Activated CD4-positive, CD25-positive, alpha-beta regulatory T cell treated with anti-CD3 and anti-CD28 coated beads, Interleukin-2, amount 50 U/mL, for 16 hours (primary cell): ENCODE results near the gene ZNF385B.
"Not testable (repeated sequence)": the region's sequence is repeated elsewhere in the genome, so short reads cannot be mapped to it uniquely, and the experiment has no call there.

Source experiments
- DNase-seq: peaks from one replicate; pipeline ENCODE4 v3.0.0-alpha.2; 2020; ENCODE audit warnings: low read depth, low spot score

The ZNF385B gene

GRCh38 chr2:179861416-179862067 is at the start of gene ZNF385B:
TSS of gene ZNF385B (minus strand) at chr2:179861612.
- DNase-seq = no peak

- DNase-seq = no peak
Observed at GRCh38 chr2:179910735-179911113, 49.3 kb upstream of the ZNF385B start.

- DNase-seq = no peak
Observed at GRCh38 chr2:179909845-179910734, 48.7 kb upstream of the ZNF385B start.

- no peak for DNase-seq
Observed at GRCh38 chr2:179900655-179901054, 39.2 kb upstream of the ZNF385B start.

- no peak for DNase-seq
Observed at GRCh38 chr2:179899666-179900065, 38.3 kb upstream of the ZNF385B start.

- no peak for DNase-seq
Observed at GRCh38 chr2:179898873-179899272, 37.5 kb upstream of the ZNF385B start.

GRCh38 chr2:179893616-179894015 is 32.2 kb upstream of the ZNF385B start:
- no peak for DNase-seq

GRCh38 chr2:179891237-179891636 is 29.8 kb upstream of the ZNF385B start:
- no peak for DNase-seq

GRCh38 chr2:179890666-179891065 is 29.3 kb upstream of the ZNF385B start:
- DNase-seq = no peak

GRCh38 chr2:179888642-179889041 is 27.2 kb upstream of the ZNF385B start:
- DNase-seq = not testable (repeated sequence)

GRCh38 chr2:179884193-179884592 is 22.8 kb upstream of the ZNF385B start:
- DNase-seq = no peak

GRCh38 chr2:179882851-179883806 is 21.7 kb upstream of the ZNF385B start:
- no peak for DNase-seq

GRCh38 chr2:179877601-179878364 is 16.4 kb upstream of the ZNF385B start:
- DNase-seq = no peak

- DNase-seq = no peak
Observed at GRCh38 chr2:179876266-179876665, 14.9 kb upstream of the ZNF385B start.

GRCh38 chr2:179875864-179876263 is 14.5 kb upstream of the ZNF385B start:
- DNase-seq = no peak

GRCh38 chr2:179862898-179863458 is 1.6 kb upstream of the ZNF385B start:
- DNase-seq = no peak

- no peak for DNase-seq
Observed at GRCh38 chr2:179861027-179861415, 391 bp downstream of the ZNF385B start.

GRCh38 chr2:179860255-179861026 is 971 bp downstream of the ZNF385B start:
- no peak for DNase-seq

- no peak for DNase-seq
Observed at GRCh38 chr2:179859523-179859922, 1.9 kb downstream of the ZNF385B start.

GRCh38 chr2:179857236-179857635 is 4.2 kb downstream of the ZNF385B start:
- no peak for DNase-seq
